GM21528 (cell line): ENCODE measurements around the gene GABRB1.

Experiments used
- ATAC-seq: cut with Tn5 transposase; IDR thresholded peaks from one replicate; pipeline ENCODE4 v1.9.1; 2021; ENCODE audit warnings: mild to moderate bottlenecking, moderate library complexity; ENCODE audit not compliant: unreplicated experiment, low FRiP score

Gene GABRB1

GRCh38 chr4:47043821-47044220 lies 12.5 kb downstream of the GABRB1 start:
- ATAC-seq = no peak

GRCh38 chr4:47045261-47045660 lies 13.9 kb downstream of the GABRB1 start:
- no peak for ATAC-seq

DNA sequence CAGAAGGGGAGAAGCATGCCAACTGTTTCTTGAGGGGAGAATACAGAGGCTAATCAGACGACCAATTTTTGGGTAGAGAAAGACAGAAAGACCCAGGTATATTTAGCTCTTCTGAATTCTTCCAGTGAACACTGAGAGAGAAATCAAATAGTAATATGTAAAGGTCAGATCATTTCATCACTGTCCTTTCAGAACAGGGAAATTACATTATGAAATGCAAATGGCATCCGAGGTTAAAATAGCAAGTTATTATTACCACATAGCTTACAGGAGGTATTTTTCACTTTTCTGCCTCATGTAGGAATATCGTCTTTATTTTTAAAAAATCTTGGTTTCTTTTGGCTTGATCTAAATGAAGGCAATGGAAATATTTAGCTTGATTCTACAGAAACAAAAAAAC lies 18.0 kb downstream of the GABRB1 start:
- no peak for ATAC-seq

DNA sequence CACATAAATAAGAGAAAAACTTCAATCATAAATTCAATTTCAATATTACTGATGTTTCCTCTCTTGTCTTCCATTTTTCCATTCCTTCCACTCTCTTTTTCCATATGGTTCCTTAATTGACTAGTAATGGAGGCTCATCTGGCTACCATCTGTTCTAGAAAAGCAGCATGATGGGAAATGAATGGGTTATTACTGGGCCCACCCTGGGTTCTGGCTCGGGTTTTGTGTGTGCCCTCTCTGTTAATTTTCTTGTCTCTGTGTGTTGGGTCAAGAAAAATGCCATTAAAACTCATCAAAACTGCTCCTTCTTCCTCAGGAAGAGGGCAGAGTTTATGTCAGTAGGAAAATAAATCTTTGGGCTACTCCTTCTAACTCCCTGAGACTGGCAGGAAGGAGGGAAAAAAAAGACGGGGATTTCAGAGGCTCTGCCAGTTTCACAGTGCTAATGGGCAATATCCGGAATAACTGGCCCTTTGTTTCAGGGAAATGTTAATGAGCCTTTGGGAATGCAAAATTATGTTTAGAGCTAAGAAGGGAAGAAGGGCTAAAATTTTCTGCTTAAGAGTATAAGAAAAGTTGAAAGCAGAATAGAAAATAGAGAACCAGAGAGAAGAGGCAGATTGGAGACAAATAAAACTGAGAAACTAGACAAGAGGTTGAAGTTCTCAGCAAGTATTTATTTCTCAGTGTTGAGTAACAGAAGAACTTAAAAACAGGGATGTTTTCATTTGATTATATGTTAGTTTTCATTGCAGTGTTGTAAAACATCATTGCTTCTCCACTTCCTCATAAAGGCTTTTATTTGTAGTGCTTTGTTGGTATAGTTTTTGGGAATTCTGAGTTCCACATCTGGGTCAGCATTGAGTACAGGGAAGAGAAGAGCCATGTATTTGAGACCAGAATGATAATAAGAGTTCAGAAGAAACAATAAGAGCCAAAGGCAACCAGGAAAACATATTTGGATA lies 19.7 kb downstream of the GABRB1 start:
- ATAC-seq = no peak

DNA sequence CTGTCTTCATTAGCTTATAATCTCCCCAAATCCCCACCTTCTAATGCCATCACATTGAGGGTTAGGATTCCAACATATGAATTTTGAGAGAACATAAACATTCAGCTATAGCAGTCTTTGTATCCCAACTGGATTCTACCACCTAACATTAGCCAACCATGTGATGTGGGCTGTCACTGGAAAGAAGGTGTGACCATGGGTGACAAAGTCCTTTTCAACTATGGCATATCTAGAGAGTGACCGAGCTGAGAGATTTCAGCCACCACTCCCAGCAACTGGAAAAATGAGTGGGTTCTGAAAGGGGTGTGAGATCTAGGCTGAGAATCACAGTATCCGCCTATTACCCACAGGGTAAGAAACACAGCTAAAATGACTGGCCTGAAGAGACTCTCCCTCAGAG lies 22.1 kb downstream of the GABRB1 start:
- ATAC-seq = no peak

DNA sequence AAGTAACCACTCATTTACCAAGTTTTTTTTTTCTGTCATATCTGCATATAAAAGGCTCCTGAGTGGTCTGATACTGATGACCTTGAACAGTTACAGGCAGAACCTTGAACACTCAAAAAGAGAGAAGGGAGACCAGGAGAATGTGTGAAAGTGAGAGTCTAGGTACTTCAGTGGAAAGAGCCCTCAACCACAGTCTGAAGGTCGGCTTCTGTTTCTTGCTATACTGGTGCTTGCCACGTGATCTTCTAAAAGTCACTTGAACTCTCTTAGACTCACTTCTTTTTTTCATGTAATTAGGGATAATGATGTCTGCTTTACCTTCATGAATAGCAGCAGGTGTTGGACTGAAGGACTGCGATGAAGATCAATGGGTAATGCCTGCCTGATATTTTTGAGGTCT lies 22.8 kb downstream of the GABRB1 start:
- ATAC-seq = no peak

DNA sequence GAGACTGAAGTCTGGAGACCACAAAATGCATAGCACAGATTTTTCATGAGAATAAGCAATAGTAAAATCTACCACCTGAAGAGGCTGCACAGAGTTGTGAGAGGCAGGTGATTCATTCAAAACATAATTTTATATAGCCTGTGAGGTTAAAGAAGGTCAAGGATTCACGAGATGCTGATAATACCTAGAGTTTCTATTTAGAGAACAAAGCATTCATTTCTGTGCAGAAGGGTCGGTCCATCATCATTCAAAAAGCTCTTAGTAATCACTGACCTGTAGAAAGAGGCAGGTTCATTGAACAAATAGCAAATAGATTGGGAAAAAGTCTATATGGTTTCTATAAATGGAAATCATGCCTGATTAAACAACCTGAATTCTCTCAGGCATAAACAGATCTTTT lies 26.6 kb downstream of the GABRB1 start:
- ATAC-seq = no peak

DNA sequence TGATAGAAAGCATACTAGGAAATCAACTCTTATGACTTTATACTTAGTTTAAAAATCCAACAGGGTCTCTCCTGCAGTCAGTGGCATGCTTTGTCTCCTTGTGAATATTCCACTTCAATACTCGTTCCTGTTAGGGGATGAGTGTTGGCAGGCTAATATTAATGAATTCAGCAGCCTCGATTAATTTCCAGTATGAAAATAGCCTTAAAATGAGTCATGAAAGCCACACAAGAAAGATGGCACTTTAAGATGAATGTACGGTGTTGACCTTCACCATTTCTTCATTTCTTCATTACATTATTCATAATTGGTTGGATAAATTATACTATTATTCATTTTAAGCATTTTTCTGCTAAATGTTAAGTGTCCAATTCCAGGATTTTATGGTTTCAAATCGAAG lies 29.2 kb downstream of the GABRB1 start:
- no peak for ATAC-seq

DNA sequence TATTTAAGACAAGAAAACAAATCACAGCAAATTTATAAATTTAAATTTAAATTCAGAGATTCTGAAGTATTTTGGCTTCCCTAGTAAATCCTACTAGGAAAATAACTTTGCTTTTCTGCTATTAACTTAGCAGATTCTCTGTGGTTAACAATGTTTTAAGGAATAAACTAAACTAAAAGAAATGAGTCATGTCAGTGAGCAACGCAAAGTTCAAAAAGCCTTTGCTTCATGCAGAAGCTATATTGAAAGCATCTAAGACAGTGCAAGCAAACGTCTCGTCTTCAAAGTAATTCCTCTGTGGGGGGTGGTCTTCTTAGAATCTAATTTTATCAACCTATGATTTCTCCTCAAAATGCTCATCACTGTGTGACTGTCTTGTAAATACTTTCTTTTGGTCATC lies 30.1 kb downstream of the GABRB1 start:
- no peak for ATAC-seq

DNA sequence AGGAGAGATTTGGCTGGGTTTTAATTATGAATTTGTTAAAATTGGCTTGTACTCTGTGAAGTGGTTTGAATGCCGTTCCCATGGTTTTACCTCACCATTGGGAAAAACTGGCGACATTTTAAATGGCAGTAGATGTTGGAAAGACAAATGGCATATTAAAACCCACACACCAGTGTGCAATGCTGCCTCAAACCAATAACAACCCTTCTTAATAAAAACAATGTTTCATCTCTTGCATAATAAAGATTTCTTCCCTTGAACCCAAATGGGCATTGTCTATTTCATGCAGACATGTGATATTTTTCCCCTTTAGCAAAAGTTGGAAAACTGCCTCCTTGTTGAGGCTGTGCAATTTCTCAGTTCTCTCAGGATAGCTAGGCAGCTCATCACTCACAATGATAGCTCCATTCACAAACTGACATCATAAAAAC lies 33.7 kb downstream of the GABRB1 start:
- ATAC-seq = no peak

GRCh38 chr4:47068986-47069385 lies 37.6 kb downstream of the GABRB1 start:
- no peak for ATAC-seq

- no peak for ATAC-seq
Measured at GRCh38 chr4:47071901-47072341, 40.6 kb downstream of the GABRB1 start.

DNA sequence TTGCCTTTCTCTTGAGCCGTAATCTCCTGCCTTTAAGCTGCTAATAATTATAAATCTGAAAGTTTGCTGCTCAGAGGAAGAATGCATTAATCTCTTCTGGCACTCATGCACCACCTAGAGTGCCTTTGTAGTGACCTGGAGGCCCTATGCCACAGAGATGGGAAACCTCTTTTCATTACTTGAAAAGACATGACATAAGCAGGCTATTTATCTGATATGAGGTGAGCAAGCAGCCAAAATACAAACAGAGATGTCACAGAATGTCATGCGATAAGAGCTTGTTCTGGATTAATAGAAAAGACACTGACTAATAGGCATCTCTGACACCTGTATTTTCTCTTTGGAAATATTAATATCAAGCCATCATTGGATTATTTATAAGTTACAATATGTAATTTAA lies 42.3 kb downstream of the GABRB1 start:
- ATAC-seq = no peak

DNA sequence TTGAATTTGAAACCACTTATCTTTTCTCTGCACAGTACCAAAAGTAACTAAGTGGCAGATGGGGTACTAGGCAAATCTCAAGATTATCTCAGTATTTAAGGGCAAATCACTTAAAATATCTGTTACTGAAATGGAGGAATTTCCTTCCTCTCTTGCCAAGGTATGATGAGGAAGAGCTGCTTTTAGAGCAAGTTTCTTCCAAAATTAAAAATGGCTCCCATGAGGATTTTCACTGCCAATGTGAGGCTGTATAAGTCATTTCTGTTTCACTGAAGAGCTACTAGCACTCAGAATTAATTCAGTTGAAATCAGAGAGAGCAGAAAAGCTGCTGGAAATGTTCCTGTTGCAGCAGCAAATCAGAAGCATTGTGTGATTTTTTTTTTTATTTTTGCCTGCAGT lies 43.4 kb downstream of the GABRB1 start:
- no peak for ATAC-seq

- ATAC-seq = no peak
Measured at GRCh38 chr4:47075262-47075661, 43.9 kb downstream of the GABRB1 start.

DNA sequence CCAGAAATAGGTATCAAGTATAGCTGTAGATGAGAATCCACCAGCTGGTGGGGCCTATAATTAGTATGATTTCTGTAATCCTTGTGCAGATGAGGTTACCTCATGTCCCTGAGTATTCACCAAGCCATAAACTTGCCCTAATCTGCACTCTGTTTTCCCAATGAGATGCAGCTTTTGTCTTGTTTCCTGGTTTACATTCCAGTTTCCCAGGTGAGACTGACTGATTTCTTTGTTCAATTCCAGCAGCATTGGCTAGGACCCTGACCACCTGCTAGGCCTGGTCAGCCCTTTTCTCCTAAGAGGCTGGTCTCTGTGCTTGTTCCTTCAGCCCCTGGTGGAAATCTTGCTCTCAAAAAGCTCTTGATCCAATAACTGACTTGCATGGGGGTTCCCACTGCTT lies 44.6 kb downstream of the GABRB1 start:
- no peak for ATAC-seq

DNA sequence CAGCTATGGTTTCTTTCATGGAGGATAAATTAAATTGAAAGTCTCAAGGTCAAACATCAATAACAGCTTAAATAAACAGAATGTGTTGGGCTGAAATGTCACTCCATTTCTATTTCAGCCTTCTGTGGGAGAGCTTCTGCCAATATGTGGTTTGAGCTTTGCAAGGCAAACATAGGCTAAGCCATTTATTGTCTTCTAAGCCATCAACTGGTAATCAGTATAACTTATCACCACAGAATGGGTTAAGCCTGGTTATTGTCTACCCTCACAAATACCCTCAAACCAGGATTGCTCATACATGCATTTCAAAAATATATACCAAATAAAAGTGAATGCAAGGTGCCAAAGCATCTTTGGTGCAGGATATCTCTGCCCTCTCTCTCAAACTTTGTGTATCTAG lies 52.7 kb downstream of the GABRB1 start:
- ATAC-seq = no peak

- no peak for ATAC-seq
Measured at GRCh38 chr4:47084795-47085194, 53.4 kb downstream of the GABRB1 start.

- no peak for ATAC-seq
Measured at GRCh38 chr4:47088298-47088697, 56.9 kb downstream of the GABRB1 start.

DNA sequence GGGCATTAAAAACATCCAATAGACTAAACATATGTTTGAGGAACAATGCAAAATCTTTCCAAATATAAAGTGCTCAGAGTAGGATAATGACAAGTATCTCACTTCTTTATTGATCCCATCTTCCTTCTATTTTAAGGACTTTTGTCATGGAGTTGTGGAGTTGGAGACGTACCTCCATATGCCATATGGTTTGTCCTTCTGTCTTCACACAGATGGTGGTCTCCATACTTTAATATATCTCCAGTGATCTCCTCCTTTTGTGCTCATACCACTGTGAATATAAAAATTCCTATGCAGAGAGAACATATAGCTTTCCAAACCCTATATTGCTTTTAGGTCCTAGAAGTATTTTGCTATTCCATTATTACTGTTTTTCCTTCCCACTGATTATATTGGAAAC lies 64.5 kb downstream of the GABRB1 start:
- ATAC-seq = no peak

- ATAC-seq = no peak
Measured at GRCh38 chr4:47101453-47101852, 70.1 kb downstream of the GABRB1 start.

- ATAC-seq = no peak
Measured at GRCh38 chr4:47104986-47105385, 73.6 kb downstream of the GABRB1 start.
